Endothelial cell of umbilical vein (primary cell): ENCODE results near the gene EFCC1. TPM values are rescaled to one million over a fixed set of nuclear protein-coding genes. Genes with fewer than 3 reads are reported as not detected.

Source experiments
- BruUV-seq: library from RNA; stranded (reverse); fragments of 400-500 nt; replicated peaks from 2 replicates; lab custom pipeline; 2021; lab: Mats Ljungman, UMichigan
- CTCF ChIA-PET: fragments of 300-600, 350-600 bp; sonication (Branson Sonifier 250); formaldehyde crosslinking; loops from one replicate; lab custom pipeline; 2021; ENCODE audit warnings: antibody characterized with exemption, inconsistent platforms; lab: Charles Lee
- POLR2A ChIA-PET: fragments of 300-600, 350-600 bp; sonication (Branson Sonifier 250); formaldehyde crosslinking; loops from one replicate; lab custom pipeline; 2021; ENCODE audit warnings: antibody characterized with exemption, inconsistent platforms; lab: Charles Lee
- DNase-seq: peaks from one replicate; pipeline ENCODE4 v3.0.0-alpha.2; 2011; ENCODE audit warnings: low read depth, low spot score
- FAIRE-seq: peaks from 2 replicates; lab custom pipeline; 2011; peaks lifted over from hg19 to GRCh38; lab: Jason Lieb, UNC
- H2AFZ ChIP-seq: 2 replicates; pipeline ENCODE4 v1.6.0; 2012; ENCODE audit warnings: low read depth, low read length, control low read depth, inconsistent platforms
- H3K27ac ChIP-seq: 2 replicates; pipeline ENCODE4 v1.5.1; 2011; ENCODE audit warnings: low read depth, mild to moderate bottlenecking, control low read depth, low read length, moderate library complexity; ENCODE audit not compliant: insufficient read depth
- H3K27me3 ChIP-seq, 2 experiments: 2 replicates each; pipeline versions ENCODE4 v1.6.0 to v1.6.1; 2011; ENCODE audit warnings: low read length in 2 of 2, mixed read lengths in 1 of 2; ENCODE audit not compliant: control insufficient read depth in 2 of 2, insufficient read depth in 2 of 2
- H3K36me3 ChIP-seq, 2 experiments: 2 replicates in 1 of 2; 3 replicates in 1 of 2; pipeline ENCODE4 v1.5.1; 2011; ENCODE audit warnings: low read length in 2 of 2, mild to moderate bottlenecking in 1 of 2, moderate library complexity in 1 of 2; ENCODE audit not compliant: control insufficient read depth in 2 of 2, insufficient read depth in 2 of 2; ENCODE audit errors: extremely low read depth in 1 of 2
- H3K4me1 ChIP-seq: 3 replicates; pipeline ENCODE4 v1.5.1; 2011; ENCODE audit warnings: mild to moderate bottlenecking, low read length; ENCODE audit not compliant: control insufficient read depth, insufficient read depth; ENCODE audit errors: extremely low read depth
- H3K4me2 ChIP-seq: 2 replicates; pipeline ENCODE4 v1.6.1; 2011; ENCODE audit warnings: low read length, control low read depth, mixed read lengths; ENCODE audit not compliant: insufficient read depth
- H3K4me3 ChIP-seq, 3 experiments: fragments of 200-600 bp in 1 of 3; sonication (generic), shearing (Covaris generic) in 1 of 3; replicated peaks in 1 of 3; 2 replicates each; pipeline ENCODE4 v1.5.1; 2011 to 2016; ENCODE audit warnings: control low read depth in 3 of 3, low read length in 3 of 3, mild to moderate bottlenecking in 2 of 3, inconsistent platforms in 1 of 3, low read depth in 1 of 3, moderate library complexity in 1 of 3; ENCODE audit not compliant: insufficient read depth in 1 of 3
- H3K79me2 ChIP-seq: 2 replicates; pipeline ENCODE4 v1.6.0; 2012; ENCODE audit warnings: low read length, inconsistent platforms; ENCODE audit not compliant: control insufficient read depth, insufficient read depth
- H3K9ac ChIP-seq: replicated peaks from 2 replicates; pipeline ENCODE3; 2011; ENCODE audit warnings: low read length, control low read depth; ENCODE audit not compliant: insufficient read depth; ENCODE audit errors: extremely low read depth
- H3K9me1 ChIP-seq: replicated peaks from 3 replicates; pipeline ENCODE4 v1.6.0; 2011; ENCODE audit warnings: mild to moderate bottlenecking, low read length; ENCODE audit not compliant: control insufficient read depth, insufficient read depth; ENCODE audit errors: extremely low read depth
- H3K9me3 ChIP-seq: replicated peaks from 2 replicates; pipeline ENCODE4 v1.5.1; 2012; ENCODE audit warnings: low read length, inconsistent platforms; ENCODE audit not compliant: control insufficient read depth, insufficient read depth
- H4K20me1 ChIP-seq: replicated peaks from 2 replicates; pipeline ENCODE3; 2011; ENCODE audit warnings: mild to moderate bottlenecking, low read length; ENCODE audit not compliant: control insufficient read depth, insufficient read depth; ENCODE audit errors: extremely low read depth
- CTCF ChIP-seq, 2 donors: IDR thresholded peaks; 1 replicate in 1 of 2; 2 replicates in 1 of 2; pipeline ENCODE4 v1.5.1; 2011; ENCODE audit warnings: low read length in 2 of 2, mild to moderate bottlenecking in 2 of 2, moderate library complexity in 2 of 2, control low read depth in 1 of 2, inconsistent platforms in 1 of 2, low read depth in 1 of 2; ENCODE audit not compliant: insufficient read depth in 1 of 2; ENCODE audit errors: extremely low read depth in 1 of 2
- EZH2 ChIP-seq: IDR thresholded peaks from 2 replicates; pipeline ENCODE4 v1.6.1; 2012; ENCODE audit warnings: borderline replicate concordance, low read depth, mild to moderate bottlenecking, moderate library complexity, low read length, inconsistent platforms; ENCODE audit not compliant: severe bottlenecking
- FOS ChIP-seq: IDR thresholded peaks from 2 replicates; pipeline ENCODE4 v1.6.1; 2011; ENCODE audit warnings: mild to moderate bottlenecking, low read length, moderate library complexity, borderline replicate concordance; ENCODE audit not compliant: insufficient read depth
- GATA2 ChIP-seq: IDR thresholded peaks from 2 replicates; pipeline ENCODE4 v1.7.0; 2011; ENCODE audit warnings: low read depth, mild to moderate bottlenecking, moderate library complexity, mixed read lengths, low read length; ENCODE audit not compliant: insufficient read length, insufficient read depth
- MAX ChIP-seq: IDR thresholded peaks from 2 replicates; pipeline ENCODE4 v1.6.1; 2011; ENCODE audit not compliant: insufficient read depth, insufficient read length
- MYC ChIP-seq: IDR thresholded peaks from one replicate; pipeline ENCODE4 v1.6.1; 2011; ENCODE audit warnings: mild to moderate bottlenecking, low read depth, low read length
- POLR2A ChIP-seq: IDR thresholded peaks from 2 replicates; pipeline ENCODE4 v1.6.1; 2012; ENCODE audit warnings: low read depth, mild to moderate bottlenecking, control low read depth, low read length
- POLR2AphosphoS5 ChIP-seq: IDR thresholded peaks from 2 replicates; pipeline ENCODE4 v1.6.1; 2012; ENCODE audit warnings: low read depth, mild to moderate bottlenecking, control low read depth, low read length, moderate library complexity; ENCODE audit not compliant: insufficient read depth
- dilution Hi-C: fragments of 300-500 bp; cut with MboI; formaldehyde crosslinking; loops from one replicate; pipeline ENCODE4 v1.15.0; 2019; ENCODE audit warnings: low sequenced_read_pairs; ENCODE audit not compliant: extremely low pct_ligation_motif_present
- intact Hi-C: fragments of 100-400 bp; cut with micrococcal nuclease; formaldehyde crosslinking; loops from one replicate; pipeline ENCODE4 v1.10.0; 2022
- polyA plus RNA-seq, 4 experiments: library from polyadenylated mRNA; depleted of rRNA in 3 of 4; stranded (reverse) in 3 of 4; unstranded in 1 of 4; fragments of >200 nt; gene quantifications; 2 replicates each; pipeline versions ENCODE4 v1.2.1 to v1.2.3, GENCODE V29; 2011 to 2012; ENCODE audit warnings: missing spikeins in 1 of 4
- total RNA-seq: library from RNA; stranded (reverse); gene quantifications from 2 replicates; pipeline ENCODE4 v1.2.3, GENCODE V29; 2021

Gene EFCC1
- total and polyA plus RNA-seq, 2 donors (not counting 3 experiments of a cell fraction or from before 2014, with no cell fraction given) = 0.73 to 1.3 TPM

GRCh38 chr3:128969993-128970739 lies 30.9 kb upstream of the EFCC1 start:
- no peaks in the 10 kb centered on the region for H3K27me3 ChIP-seq
- no peaks in the 10 kb centered on the region for H3K4me1 ChIP-seq
- FAIRE-seq = peak; percentile 82
- no peaks in the 10 kb centered on the region for H3K9me3 ChIP-seq
- intact Hi-C loops = loop anchor here (1.0 to 2.0 kb wide), 4 partner anchors 57 to 275 kb away; no protein-coding TSS in a partner anchor
- BruUV-seq = no TSS peak
- no peak overlapping the region for H3K4me2 ChIP-seq
- TF ChIP-seq POLR2A (no peak), POLR2AphosphoS5 (no peak), CTCF (IDR thresholded peaks at IDR 0.05; ENCODE audit: extremely low read depth in 1 of 2, insufficient read depth in 1 of 2, low read depth in 1 of 2, low read length in 2 of 2) (peak; percentile 80 to 89), EZH2 (no peak), MYC (no peak), FOS (no peak), MAX (peak; percentile 69), GATA2 (no peak)
- H3K9me1 ChIP-seq = no peaks in the 10 kb centered on the region
- dilution Hi-C loops = no loop called here
- no peaks in the 10 kb centered on the region for H4K20me1 ChIP-seq
- no peaks in the 10 kb centered on the region for H3K36me3 ChIP-seq
- no peak overlapping the region for H3K4me3 ChIP-seq
- POLR2A ChIA-PET = interaction anchor here (0.6 to 1.0 kb wide), 3 partner anchors 27 to 182 kb away, joined by 3 to 4 read pairs (median 3); no protein-coding TSS in a partner anchor
- no peak overlapping the region for H2AFZ ChIP-seq
- DNase-seq = peak; percentile 55
- no peak overlapping the region for H3K9ac ChIP-seq
- CTCF ChIA-PET = interaction anchor here (0.5 to 6.0 kb wide), 96 partner anchors 8 to 456 kb away, joined by 3 to 121 read pairs (median 6); partner anchors contain the start of genes ACAD9, CFAP92, COPG1 and RAB43
- H3K27ac ChIP-seq = no peak overlapping the region
- H3K79me2 ChIP-seq = no peaks in the 10 kb centered on the region
